Epithelial cell of proximal tubule (primary cell): ENCODE data around the gene MEF2C. TPM values are rescaled to one million over a fixed set of nuclear protein-coding genes. Genes with fewer than 3 reads are reported as not detected.

Source experiments
- DNase-seq: peaks from one replicate; pipeline ENCODE4 v3.0.0-alpha.2; 2011; ENCODE audit warnings: low read depth
- H3K4me3 ChIP-seq: 2 replicates; pipeline ENCODE4 v1.5.1; 2011; ENCODE audit warnings: low read depth, mild to moderate bottlenecking, low read length
- CTCF ChIP-seq: conservative IDR thresholded peaks from 2 replicates; pipeline ENCODE4 v1.5.1; 2012; ENCODE audit warnings: low read depth, mild to moderate bottlenecking, low read length
- total RNA-seq: library from RNA; depleted of rRNA; stranded (reverse); fragments of >200 nt; gene quantifications from 2 replicates; pipeline ENCODE4 v1.2.3, GENCODE V29; 2015

The MEF2C gene
- total RNA-seq, 1 donor from 2014 or later, result 6.3 TPM

GRCh38 chr5:88816195-88816594, 66.8 kb downstream of the MEF2C start:
- H3K4me3 ChIP-seq, result no peak overlapping the region
- TF ChIP-seq CTCF, result no peak
- DNase-seq, result no peak

DNA sequence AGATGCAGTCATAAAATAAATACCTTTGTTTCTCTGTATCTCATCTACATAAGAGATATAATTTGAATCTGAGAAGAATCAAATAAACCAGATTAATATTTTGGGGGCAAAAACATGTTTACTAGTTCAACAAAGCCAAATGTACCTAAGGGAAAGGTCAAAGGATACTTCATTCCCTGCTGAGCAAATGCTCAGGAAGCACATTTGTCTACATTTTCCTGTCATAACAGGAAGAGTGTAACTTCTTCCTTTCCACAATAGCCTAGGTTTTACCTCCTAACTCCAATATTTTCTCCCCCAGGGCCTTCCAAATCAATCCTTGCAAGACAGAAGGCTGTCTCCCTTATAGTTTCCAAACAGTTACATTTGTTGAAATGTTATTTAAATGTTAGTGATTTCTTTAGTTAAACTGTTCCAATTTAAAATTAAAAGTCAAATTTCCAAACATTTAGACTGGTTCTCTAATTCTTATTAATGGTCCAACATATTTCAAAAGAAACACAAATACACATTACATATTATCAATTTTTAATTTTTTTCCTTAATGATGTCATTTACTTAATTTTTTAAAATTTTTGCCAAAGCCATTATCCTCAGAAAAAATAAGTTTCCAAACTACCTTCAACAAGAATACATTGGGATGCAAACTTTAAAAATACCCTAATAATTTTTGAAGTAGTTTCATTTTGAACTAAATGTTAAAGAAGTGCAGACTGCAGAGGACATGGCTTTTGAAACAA, 67.8 kb downstream of the MEF2C start:
- no peak for TF ChIP-seq CTCF
- no peak overlapping the region for H3K4me3 ChIP-seq
- DNase-seq, result no peak

- TF ChIP-seq CTCF, result no peak
- DNase-seq, result no peak
- no peak overlapping the region for H3K4me3 ChIP-seq
Measured at GRCh38 chr5:88813805-88814575, 69.0 kb downstream of the MEF2C start.

GRCh38 chr5:88813244-88813643, 69.7 kb downstream of the MEF2C start:
- no peak overlapping the region for H3K4me3 ChIP-seq
- DNase-seq, result no peak
- TF ChIP-seq CTCF, result no peak

DNA sequence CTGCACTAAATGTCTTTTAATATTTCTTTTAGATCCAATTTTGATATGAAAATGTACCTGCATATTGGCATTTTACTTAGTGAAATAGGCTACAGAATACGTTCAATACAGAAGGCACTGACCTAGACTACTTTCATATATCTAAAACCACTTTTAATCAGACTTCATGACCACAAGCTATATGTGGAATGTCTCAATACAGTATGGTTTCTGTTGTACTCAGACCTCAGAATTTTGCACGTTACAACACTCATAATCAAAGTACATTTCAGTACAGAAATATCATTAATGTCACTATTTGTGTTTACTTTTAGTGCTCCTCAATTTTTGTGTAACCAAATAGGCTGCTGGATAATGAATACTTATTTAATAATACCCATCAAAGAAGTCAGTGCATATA, 74.8 kb downstream of the MEF2C start:
- DNase-seq, result no peak
- no peak overlapping the region for H3K4me3 ChIP-seq
- no peak for TF ChIP-seq CTCF

DNA sequence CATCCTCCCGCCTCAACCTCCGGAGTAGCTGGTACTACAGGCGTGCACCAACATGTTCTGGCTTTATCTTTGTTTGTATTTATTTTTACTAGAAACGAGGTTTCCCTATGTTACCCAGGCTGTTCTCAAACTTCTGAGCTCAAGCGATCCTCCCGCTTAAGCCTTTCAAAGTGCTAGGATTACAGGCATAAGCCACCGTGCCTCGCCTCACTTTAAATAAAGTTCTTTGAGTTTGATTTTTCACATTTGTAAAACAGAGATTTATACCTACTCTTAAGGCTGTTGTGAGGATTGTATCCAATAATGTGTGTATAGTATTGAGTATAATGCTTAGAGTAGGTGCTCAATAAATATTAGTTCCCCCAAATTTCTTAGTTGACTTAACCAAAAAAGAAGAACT, 75.7 kb downstream of the MEF2C start:
- DNase-seq, result no peak
- no peak for TF ChIP-seq CTCF
- no peak overlapping the region for H3K4me3 ChIP-seq
